Loucy (cell line): ENCODE results near the gene CC2D1A.

Experiments
- CTCF ChIP-seq: fragments of 200-600 bp; sonication (generic); conservative IDR thresholded peaks from 2 replicates; pipeline ENCODE4 v1.5.1; 2014; ENCODE audit warnings: mild to moderate bottlenecking, antibody characterized with exemption, low read length
- EZH2phosphoT487 ChIP-seq: fragments of 200-600 bp; IDR thresholded peaks from 2 replicates; pipeline ENCODE4 v1.6.1; 2018; ENCODE audit warnings: antibody characterized with exemption, mild to moderate bottlenecking, moderate library complexity, borderline replicate concordance

DNA sequence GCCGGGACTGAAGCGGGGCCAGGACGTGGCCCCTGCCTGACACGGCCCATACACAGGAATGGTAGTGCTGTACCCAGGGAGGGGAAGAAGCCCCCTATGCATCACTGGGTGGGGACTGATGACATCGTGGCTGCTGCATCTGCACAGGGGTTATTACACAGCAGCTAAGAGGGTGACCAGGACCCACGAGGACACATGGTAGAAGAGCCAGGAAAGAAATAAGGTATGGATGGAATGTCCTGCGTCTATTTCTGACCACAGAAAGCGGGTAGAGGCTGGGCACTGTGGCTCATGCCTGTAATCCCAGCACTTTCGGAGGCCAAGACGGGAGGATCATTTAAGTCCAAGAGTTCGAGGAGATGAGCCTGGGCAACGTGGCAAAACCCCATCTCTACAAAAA is 70.4 kb downstream of the CC2D1A start:
- TF ChIP-seq CTCF, result no peak
- no peak for TF ChIP-seq EZH2phosphoT487
